Neural cell (in vitro differentiated cells): ENCODE measurements around the gene NAGA. TPM values are rescaled to one million over a fixed set of nuclear protein-coding genes. Genes with fewer than 3 reads are reported as not detected.

Experiments
- H2AFZ ChIP-seq: fragments of 200-600, 300-800 bp; sonication (generic), shearing (Covaris generic); 2 replicates; pipeline ENCODE4 v1.6.0; 2014; ENCODE audit warnings: low read depth, mild to moderate bottlenecking, antibody characterized with exemption, low read length, moderate library complexity
- H3F3A ChIP-seq: fragments of 200-600 bp; shearing (Covaris generic); 2 replicates; pipeline ENCODE4 v1.6.1; 2016; ENCODE audit warnings: mild to moderate bottlenecking, moderate library complexity, mixed read lengths, antibody characterized with exemption, low read length; ENCODE audit not compliant: insufficient read depth, poor library complexity, severe bottlenecking
- H3K27ac ChIP-seq: fragments of 200-600, 300-800 bp; sonication (generic), shearing (Covaris generic); 2 replicates; pipeline ENCODE4 v1.5.1; 2014; ENCODE audit warnings: mild to moderate bottlenecking, low read length, moderate library complexity
- H3K27me3 ChIP-seq: fragments of 300-800, 200-600 bp; sonication (generic), shearing (Covaris generic); 2 replicates; pipeline ENCODE4 v1.6.0; 2014; ENCODE audit warnings: mild to moderate bottlenecking, low read depth, low read length, moderate library complexity; ENCODE audit not compliant: insufficient read depth
- H3K36me3 ChIP-seq: fragments of 300-800, 200-600 bp; sonication (generic), shearing (Covaris generic); 2 replicates; pipeline ENCODE4 v1.5.1; 2014; ENCODE audit warnings: mild to moderate bottlenecking, antibody characterized with exemption, low read length, moderate library complexity; ENCODE audit not compliant: insufficient read depth
- H3K4me2 ChIP-seq: fragments of 300-800, 200-600 bp; sonication (generic), shearing (Covaris generic); 2 replicates; pipeline ENCODE4 v1.6.0; 2014; ENCODE audit warnings: mild to moderate bottlenecking, low read length
- H3K4me3 ChIP-seq: fragments of 300-800, 200-600 bp; sonication (generic), shearing (Covaris generic); 2 replicates; pipeline ENCODE4 v1.5.1; 2014; ENCODE audit warnings: mild to moderate bottlenecking, low read length, moderate library complexity
- H3K79me2 ChIP-seq: fragments of 200-600 bp; shearing (Covaris generic); replicated peaks from 2 replicates; pipeline ENCODE4 v1.6.0; 2014; ENCODE audit warnings: mild to moderate bottlenecking, low read length, moderate library complexity; ENCODE audit not compliant: insufficient read depth
- H3K9ac ChIP-seq: fragments of 300-800, 200-600 bp; sonication (generic), shearing (Covaris generic); 2 replicates; pipeline ENCODE4 v1.6.1; 2016; ENCODE audit warnings: mild to moderate bottlenecking, low read length, mixed read lengths
- H3K9me2 ChIP-seq: fragments of 200-600 bp; shearing (Covaris generic); 2 replicates; pipeline ENCODE4 v1.6.1; 2016; ENCODE audit warnings: mild to moderate bottlenecking, low read length, mixed read lengths; ENCODE audit not compliant: insufficient read depth
- H3K9me3 ChIP-seq: fragments of 200-600, 300-800 bp; sonication (generic), shearing (Covaris generic); 2 replicates; pipeline ENCODE4 v1.6.1; 2016; ENCODE audit warnings: mild to moderate bottlenecking, mixed run types, low read length, moderate library complexity, mixed read lengths
- H4K20me1 ChIP-seq: fragments of 200-600 bp; shearing (Covaris generic); 2 replicates; pipeline ENCODE4 v1.6.1; 2016; ENCODE audit warnings: mild to moderate bottlenecking, mixed run types; ENCODE audit not compliant: insufficient read depth
- EP300 ChIP-seq: fragments of 450-650 bp; conservative IDR thresholded peaks from 2 replicates; pipeline ENCODE4 v1.6.1; 2014; ENCODE audit warnings: antibody characterized with exemption, mild to moderate bottlenecking, moderate library complexity; ENCODE audit not compliant: poor library complexity, severe bottlenecking
- EZH2 ChIP-seq: fragments of 200-600, 300-800 bp; shearing (Covaris generic), sonication (generic); IDR thresholded peaks from 2 replicates; pipeline ENCODE4 v1.6.1; 2014; ENCODE audit warnings: antibody characterized with exemption, low read length, borderline replicate concordance, mild to moderate bottlenecking; ENCODE audit not compliant: insufficient read depth, poor library complexity, severe bottlenecking
- MXI1 ChIP-seq: fragments of 450-650 bp; conservative IDR thresholded peaks from 2 replicates; pipeline ENCODE4 v1.6.1; 2014; ENCODE audit warnings: antibody characterized with exemption, mild to moderate bottlenecking; ENCODE audit not compliant: poor library complexity, severe bottlenecking
- POLR2AphosphoS5 ChIP-seq: IDR thresholded peaks from 2 replicates; pipeline ENCODE4 v1.6.1; 2012
- RAD21 ChIP-seq: fragments of 450-650 bp; conservative IDR thresholded peaks from 2 replicates; pipeline ENCODE4 v1.6.1; 2014; ENCODE audit warnings: antibody characterized with exemption, mild to moderate bottlenecking, moderate library complexity
- SMC3 ChIP-seq: fragments of 450-650 bp; conservative IDR thresholded peaks from 2 replicates; pipeline ENCODE4 v1.6.1; 2014; ENCODE audit warnings: antibody characterized with exemption, mild to moderate bottlenecking, moderate library complexity; ENCODE audit not compliant: poor library complexity
- TAF1 ChIP-seq: IDR thresholded peaks from 2 replicates; pipeline ENCODE4 v1.6.1; 2012; ENCODE audit warnings: low read depth
- polyA plus RNA-seq: library from polyadenylated mRNA; depleted of rRNA; stranded (reverse); fragments of >200 nt; gene quantifications from 2 replicates; pipeline ENCODE4 v1.2.3, GENCODE V29; 2014
- TF ChIP-seq, protein P1 (sequence below): IDR thresholded peaks from 2 replicates; pipeline ENCODE4 v1.6.1; 2012; ENCODE audit warnings: borderline replicate concordance
- TF ChIP-seq, protein P2 (sequence below): fragments of 450-650 bp; IDR thresholded peaks from 2 replicates; pipeline ENCODE4 v1.5.1; 2014; ENCODE audit warnings: antibody characterized with exemption, mild to moderate bottlenecking, moderate library complexity; ENCODE audit not compliant: poor library complexity, severe bottlenecking

NAGA gene
- polyA plus RNA-seq, 1 donor from 2014 or later = 8.8 TPM

DNA sequence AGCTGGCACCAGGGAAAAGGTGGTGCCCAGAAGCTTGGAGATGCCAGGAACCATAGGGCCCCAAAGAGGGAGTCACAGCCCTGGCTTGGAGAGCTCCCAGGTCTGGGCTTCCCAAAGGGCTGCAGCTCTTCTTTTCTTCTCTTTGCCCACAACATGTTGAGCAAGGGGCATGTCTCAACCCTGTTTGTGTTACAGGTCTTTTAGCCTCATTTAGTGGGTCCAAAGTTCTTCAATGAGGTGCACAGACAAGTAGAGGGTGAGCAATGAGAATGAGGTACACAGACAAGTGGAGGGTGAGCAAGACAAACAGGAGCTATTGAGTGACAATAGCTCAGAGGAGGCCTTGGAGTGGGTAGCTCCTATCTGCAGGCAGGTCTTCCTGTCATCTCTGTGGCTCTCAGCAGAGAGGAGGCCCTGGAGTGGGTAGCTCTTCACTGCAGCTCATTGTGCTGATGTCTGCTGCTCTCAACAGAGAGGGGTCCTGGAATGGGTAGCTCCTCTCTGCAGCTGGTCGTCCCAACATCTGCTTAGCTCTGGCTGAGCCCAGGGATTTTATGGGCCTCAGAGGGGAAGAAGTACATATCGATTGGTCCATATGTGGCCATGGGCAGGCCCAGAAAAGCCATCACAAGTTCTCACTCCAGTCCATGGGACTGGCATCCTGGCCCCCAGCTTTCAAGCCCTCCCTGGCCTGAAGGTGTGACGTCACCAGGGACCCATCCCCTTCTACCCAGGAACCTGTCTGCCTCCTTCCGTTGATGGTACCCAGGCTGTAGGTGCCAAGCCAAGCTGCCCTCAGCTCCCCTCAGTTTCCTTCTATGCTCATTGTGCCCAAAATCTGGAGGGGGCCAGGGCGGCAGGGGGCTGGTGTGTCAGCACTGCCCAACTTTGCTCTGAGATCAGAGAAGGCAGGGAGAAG, 37.1 kb downstream of the NAGA start:
- H3K4me2 ChIP-seq = no peak overlapping the region
- no peaks in the 10 kb centered on the region for H3K36me3 ChIP-seq
- no peaks in the 10 kb centered on the region for H3K9me2 ChIP-seq
- no peaks in the 10 kb centered on the region for H4K20me1 ChIP-seq
- H3K79me2 ChIP-seq = no peaks in the 10 kb centered on the region
- H2AFZ ChIP-seq = no peak overlapping the region
- H3K27ac ChIP-seq = no peak overlapping the region
- peaks cover 2% of the 10 kb centered on the region for H3K9me3 ChIP-seq
- no peak for TF ChIP-seq SMC3
- TF ChIP-seq, protein P1, sequence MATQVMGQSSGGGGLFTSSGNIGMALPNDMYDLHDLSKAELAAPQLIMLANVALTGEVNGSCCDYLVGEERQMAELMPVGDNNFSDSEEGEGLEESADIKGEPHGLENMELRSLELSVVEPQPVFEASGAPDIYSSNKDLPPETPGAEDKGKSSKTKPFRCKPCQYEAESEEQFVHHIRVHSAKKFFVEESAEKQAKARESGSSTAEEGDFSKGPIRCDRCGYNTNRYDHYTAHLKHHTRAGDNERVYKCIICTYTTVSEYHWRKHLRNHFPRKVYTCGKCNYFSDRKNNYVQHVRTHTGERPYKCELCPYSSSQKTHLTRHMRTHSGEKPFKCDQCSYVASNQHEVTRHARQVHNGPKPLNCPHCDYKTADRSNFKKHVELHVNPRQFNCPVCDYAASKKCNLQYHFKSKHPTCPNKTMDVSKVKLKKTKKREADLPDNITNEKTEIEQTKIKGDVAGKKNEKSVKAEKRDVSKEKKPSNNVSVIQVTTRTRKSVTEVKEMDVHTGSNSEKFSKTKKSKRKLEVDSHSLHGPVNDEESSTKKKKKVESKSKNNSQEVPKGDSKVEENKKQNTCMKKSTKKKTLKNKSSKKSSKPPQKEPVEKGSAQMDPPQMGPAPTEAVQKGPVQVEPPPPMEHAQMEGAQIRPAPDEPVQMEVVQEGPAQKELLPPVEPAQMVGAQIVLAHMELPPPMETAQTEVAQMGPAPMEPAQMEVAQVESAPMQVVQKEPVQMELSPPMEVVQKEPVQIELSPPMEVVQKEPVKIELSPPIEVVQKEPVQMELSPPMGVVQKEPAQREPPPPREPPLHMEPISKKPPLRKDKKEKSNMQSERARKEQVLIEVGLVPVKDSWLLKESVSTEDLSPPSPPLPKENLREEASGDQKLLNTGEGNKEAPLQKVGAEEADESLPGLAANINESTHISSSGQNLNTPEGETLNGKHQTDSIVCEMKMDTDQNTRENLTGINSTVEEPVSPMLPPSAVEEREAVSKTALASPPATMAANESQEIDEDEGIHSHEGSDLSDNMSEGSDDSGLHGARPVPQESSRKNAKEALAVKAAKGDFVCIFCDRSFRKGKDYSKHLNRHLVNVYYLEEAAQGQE = no peak
- TF ChIP-seq TAF1 = no peak
- TF ChIP-seq, protein P2, sequence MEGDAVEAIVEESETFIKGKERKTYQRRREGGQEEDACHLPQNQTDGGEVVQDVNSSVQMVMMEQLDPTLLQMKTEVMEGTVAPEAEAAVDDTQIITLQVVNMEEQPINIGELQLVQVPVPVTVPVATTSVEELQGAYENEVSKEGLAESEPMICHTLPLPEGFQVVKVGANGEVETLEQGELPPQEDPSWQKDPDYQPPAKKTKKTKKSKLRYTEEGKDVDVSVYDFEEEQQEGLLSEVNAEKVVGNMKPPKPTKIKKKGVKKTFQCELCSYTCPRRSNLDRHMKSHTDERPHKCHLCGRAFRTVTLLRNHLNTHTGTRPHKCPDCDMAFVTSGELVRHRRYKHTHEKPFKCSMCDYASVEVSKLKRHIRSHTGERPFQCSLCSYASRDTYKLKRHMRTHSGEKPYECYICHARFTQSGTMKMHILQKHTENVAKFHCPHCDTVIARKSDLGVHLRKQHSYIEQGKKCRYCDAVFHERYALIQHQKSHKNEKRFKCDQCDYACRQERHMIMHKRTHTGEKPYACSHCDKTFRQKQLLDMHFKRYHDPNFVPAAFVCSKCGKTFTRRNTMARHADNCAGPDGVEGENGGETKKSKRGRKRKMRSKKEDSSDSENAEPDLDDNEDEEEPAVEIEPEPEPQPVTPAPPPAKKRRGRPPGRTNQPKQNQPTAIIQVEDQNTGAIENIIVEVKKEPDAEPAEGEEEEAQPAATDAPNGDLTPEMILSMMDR = no peak
- TF ChIP-seq POLR2AphosphoS5 = no peak
- no peak for TF ChIP-seq EP300
- TF ChIP-seq RAD21 = no peak
- no peak for TF ChIP-seq EZH2
- no peak for TF ChIP-seq MXI1
- no peak overlapping the region for H3K9ac ChIP-seq
- no peak overlapping the region for H3K4me3 ChIP-seq
- no peaks in the 10 kb centered on the region for H3F3A ChIP-seq
- no peaks in the 10 kb centered on the region for H3K27me3 ChIP-seq

DNA sequence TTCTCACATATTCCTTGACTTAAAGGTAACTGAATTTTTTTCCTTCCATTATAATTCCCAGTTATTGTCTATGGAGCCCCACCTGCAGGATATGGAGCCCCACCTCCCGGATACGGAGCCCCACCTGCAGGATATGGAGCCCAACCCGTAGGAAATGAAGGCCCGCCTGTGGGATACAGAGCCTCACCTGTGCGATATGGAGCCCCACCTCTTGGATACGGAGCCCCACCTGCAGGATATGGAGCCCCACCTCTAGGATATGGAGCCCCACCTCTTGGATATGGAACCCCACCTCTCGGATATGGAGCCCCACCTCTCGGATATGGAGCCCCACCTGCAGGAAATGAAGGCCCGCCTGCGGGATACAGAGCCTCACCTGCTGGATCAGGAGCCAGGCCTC, 43.9 kb downstream of the NAGA start:
- no peak overlapping the region for H3K4me2 ChIP-seq
- H2AFZ ChIP-seq = no peak overlapping the region
- no peaks in the 10 kb centered on the region for H3K79me2 ChIP-seq
- TF ChIP-seq TAF1 = no peak
- no peaks in the 10 kb centered on the region for H4K20me1 ChIP-seq
- H3K9me2 ChIP-seq = no peaks in the 10 kb centered on the region
- no peaks in the 10 kb centered on the region for H3K36me3 ChIP-seq
- H3K4me3 ChIP-seq = no peak overlapping the region
- no peaks in the 10 kb centered on the region for H3F3A ChIP-seq
- no peak overlapping the region for H3K27ac ChIP-seq
- H3K27me3 ChIP-seq = no peaks in the 10 kb centered on the region
- no peak overlapping the region for H3K9ac ChIP-seq
- no peaks in the 10 kb centered on the region for H3K9me3 ChIP-seq
